HG03159 (cell line): ENCODE data around the gene ENPP3.
"Not testable (repeated sequence)": the region's sequence is repeated elsewhere in the genome, so short reads cannot be mapped to it uniquely, and the experiment has no call there.

Source experiments
- ATAC-seq: cut with Tn5 transposase; IDR thresholded peaks from one replicate; pipeline ENCODE4 v1.9.1; 2021; ENCODE audit warnings: mild to moderate bottlenecking, moderate library complexity; ENCODE audit not compliant: unreplicated experiment

The ENPP3 gene

GRCh38 chr6:131682442-131682841 is 45.3 kb downstream of the ENPP3 start:
- no peak for ATAC-seq

DNA sequence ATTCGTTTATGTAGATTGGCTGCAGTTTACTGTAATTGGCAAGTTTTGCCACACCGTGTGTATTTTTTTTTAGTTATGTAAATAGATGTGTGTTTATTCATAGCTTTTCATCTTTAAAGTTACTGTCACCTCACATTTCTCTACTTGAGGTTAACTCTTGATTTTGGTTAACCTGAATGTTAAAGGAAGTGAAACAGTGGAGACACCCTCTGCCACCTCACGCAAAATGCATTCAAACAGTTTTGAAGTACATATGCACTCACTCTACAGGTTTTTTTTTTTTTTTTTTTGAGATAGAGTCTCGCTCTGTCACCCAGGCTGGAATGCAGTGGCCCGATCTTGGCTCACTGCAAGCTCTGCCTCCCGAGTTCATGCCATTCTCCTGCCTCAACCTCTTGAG is 46.4 kb downstream of the ENPP3 start:
- ATAC-seq: peak; percentile 77

DNA sequence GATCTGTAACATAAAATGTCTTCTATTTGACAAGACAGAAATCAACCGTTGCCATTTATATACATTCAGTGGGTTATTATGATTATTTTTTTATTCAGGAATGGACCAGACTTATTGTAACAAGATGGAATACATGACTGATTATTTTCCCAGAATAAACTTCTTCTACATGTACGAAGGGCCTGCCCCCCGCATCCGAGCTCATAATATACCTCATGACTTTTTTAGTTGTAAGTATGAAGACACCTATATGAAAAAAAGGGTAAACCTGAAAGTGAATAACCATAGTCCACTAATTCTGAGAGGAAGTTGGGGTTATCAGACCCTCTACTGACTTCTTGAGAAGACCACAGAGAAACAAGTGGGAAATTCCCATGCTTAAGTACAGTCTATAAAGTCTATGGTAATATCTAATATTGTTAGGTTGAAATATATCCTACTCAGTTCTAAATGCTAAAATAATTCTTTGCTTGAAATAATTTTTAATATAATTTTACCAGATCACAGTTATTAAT is 48.2 kb downstream of the ENPP3 start:
- ATAC-seq: peak; percentile 56

DNA sequence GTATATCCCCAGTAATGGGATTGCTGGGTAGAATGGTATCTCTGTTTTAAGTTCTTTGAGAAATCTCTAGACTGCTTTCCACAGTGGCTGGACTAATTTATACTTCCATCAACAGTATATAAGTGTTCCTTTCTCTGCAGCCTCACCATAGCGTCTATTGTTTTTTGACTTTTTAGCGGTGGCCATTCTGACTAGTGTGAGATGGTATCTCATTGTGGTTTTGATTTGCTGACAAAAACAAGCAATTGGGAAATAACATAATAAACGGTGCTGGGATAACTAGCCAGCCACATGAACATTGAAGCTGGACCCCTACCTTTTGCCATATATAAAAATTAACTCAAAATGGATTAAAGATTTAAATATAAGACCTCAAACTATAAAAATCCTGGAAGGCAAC is 49.9 kb downstream of the ENPP3 start:
- no peak for ATAC-seq

DNA sequence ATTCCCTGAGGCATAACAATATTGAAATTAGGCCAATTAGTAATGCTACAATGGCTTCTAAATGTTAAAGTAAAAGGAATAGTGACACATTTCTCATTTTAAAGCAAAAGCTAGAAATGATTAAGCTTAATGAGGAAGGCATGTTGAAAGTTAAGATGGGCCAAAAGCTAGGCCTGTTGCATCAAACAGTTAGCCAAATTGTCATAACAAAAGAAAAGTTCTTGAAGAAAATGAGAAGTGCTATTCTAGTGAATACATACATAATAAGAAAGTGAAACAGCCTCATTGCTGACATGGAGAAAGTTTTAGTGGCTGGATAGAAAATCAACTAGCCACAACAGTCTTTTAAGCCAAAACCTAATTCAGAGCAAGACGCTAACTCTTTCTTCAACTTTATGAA is 51.2 kb downstream of the ENPP3 start:
- ATAC-seq: peak; percentile 66

- no peak for ATAC-seq
These were observed 54.9 kb downstream of the ENPP3 start for GRCh38 chr6:131692031-131692430.

- no peak for ATAC-seq
These were observed 55.5 kb downstream of the ENPP3 start for GRCh38 chr6:131692589-131692988.

GRCh38 chr6:131693384-131693783 is 56.3 kb downstream of the ENPP3 start:
- ATAC-seq: no peak

DNA sequence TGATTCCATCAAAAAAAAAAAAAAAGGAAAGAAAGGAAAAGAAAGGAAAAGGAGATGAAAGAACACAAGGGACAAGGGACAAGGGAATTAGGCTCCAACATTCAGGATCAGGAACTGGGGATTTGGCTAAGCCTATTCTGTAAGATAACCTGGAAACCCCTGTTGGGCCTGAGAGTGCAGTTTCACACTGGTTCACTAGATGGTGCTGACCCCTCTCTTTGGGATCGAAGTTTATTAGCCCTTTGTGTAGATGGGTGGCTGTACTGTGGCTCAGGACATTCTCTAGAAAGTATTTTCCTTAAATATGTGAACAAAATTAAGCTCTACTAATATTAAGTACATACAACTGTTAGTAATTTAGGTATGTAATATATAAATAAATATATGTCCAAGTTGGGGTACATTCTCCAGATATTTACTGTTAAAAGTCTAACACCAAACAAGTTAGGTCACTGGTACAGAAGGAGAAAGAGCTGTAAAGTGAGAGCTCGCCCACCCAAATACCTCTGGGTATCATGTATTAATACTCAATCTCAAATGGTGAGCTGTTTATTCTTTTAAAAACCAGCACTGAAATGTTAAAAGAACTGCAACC is 57.8 kb downstream of the ENPP3 start:
- peak; percentile 95 for ATAC-seq

- ATAC-seq: no peak
These were observed 59.9 kb downstream of the ENPP3 start for GRCh38 chr6:131696956-131697355.

GRCh38 chr6:131700851-131701250 is 63.7 kb downstream of the ENPP3 start:
- not testable (repeated sequence) for ATAC-seq

DNA sequence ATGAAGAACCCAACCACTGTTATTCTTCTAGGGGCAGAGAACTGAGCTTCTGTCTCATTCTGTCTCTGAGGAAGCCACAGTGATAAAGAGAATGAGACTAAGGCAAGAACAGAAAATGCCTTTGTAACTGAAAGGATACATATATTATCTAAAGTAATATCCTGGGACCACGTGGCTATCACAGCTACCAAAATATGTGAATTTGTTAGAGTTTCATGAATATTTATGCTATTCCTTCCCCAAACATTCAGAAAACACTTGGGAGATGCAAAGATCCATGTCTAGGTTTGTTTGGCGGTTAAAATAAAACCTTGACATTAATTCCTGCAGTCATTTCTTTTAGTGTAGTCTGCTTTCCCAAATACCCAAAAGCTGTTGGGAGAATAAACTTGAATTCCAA is 66.8 kb downstream of the ENPP3 start:
- not testable (repeated sequence) for ATAC-seq

DNA sequence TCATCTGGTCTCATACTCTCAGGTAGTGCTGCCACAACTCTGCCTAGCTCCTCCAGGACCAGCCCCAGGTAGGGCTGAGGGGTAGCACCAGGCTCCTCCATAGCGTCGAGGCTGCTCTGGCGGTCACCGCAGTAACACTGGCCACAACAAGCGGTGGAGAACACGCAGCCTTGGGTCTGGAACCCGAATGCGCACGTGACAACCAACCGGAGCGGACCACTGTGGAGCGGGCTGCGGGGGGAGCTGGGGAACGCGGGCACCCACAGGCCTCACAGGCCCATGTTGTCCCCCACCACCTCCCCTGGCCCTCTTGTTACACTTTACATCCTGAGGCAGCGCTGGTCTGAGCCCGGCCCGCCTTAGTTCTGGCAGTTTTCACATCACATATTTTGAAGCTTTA is 73.8 kb downstream of the ENPP3 start, which contains the start of gene CTAGE9:
Gene CTAGE9 (minus strand): TSS at position 101 of the 400 bp plus-strand sequence. CDS start 0 bp downstream, at position 101.
- ATAC-seq: not testable (repeated sequence)

GRCh38 chr6:131715567-131715966 is 78.5 kb downstream of the ENPP3 start:
- ATAC-seq: peak; percentile 76

GRCh38 chr6:131717836-131718542 is 80.9 kb downstream of the ENPP3 start:
- ATAC-seq: no peak

DNA sequence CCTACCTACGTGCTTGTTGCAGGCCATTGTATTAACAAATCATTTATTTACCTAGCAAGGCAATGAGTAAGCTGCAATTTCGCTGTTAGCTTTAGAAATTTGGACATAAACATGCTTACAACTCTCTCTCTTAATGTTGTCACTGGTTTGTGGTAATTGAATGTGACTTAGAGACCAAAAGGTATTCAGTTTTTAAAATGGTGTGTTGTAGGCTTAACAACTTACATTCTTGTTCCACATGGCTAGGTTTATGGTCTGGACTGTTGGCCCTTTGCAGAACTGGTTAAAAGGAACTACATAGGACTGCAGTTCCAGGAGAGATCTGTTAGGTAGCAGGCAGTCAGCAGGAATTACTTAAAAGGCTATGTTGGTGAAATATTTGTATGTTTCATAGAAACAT is 84.1 kb downstream of the ENPP3 start:
- ATAC-seq: no peak

- ATAC-seq: no peak
These were observed 87.0 kb downstream of the ENPP3 start for GRCh38 chr6:131724114-131724513.

- ATAC-seq: no peak
These were observed 90.4 kb downstream of the ENPP3 start for GRCh38 chr6:131727467-131727866.

GRCh38 chr6:131727868-131728267 is 90.8 kb downstream of the ENPP3 start:
- no peak for ATAC-seq

- no peak for ATAC-seq
These were observed 91.3 kb downstream of the ENPP3 start for GRCh38 chr6:131728296-131728939.

GRCh38 chr6:131729550-131729949 is 92.4 kb downstream of the ENPP3 start:
- ATAC-seq: no peak

DNA sequence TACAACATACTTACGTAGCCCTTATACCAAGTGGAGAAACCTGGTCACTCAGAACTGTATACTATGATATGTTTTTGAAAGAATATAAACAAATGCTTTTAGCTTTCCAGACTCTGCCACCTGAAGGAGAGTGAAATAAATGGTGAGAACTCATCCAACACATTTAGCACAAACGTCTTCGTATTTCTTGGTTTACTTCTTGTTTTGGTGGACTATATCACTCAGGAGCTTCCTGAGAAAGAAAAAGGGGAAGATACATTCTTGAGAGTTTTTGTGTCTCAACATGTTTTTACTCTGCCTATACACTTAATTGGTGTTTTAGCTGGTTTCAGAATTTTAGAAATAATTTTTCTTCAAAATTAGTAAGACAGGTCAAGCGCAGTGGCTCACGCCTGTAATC is 93.2 kb downstream of the ENPP3 start:
- no peak for ATAC-seq
